GM19397 (cell line): ENCODE measurements around the gene THAP11.

ENCODE experiments used
- ATAC-seq: cut with Tn5 transposase; IDR thresholded peaks from one replicate; pipeline ENCODE4 v1.9.1; 2021; ENCODE audit warnings: mild to moderate bottlenecking, moderate library complexity; ENCODE audit not compliant: unreplicated experiment

The THAP11 gene

GRCh38 chr16:67881621-67882161 is 39.6 kb downstream of the THAP11 start:
- ATAC-seq, result no peak

DNA sequence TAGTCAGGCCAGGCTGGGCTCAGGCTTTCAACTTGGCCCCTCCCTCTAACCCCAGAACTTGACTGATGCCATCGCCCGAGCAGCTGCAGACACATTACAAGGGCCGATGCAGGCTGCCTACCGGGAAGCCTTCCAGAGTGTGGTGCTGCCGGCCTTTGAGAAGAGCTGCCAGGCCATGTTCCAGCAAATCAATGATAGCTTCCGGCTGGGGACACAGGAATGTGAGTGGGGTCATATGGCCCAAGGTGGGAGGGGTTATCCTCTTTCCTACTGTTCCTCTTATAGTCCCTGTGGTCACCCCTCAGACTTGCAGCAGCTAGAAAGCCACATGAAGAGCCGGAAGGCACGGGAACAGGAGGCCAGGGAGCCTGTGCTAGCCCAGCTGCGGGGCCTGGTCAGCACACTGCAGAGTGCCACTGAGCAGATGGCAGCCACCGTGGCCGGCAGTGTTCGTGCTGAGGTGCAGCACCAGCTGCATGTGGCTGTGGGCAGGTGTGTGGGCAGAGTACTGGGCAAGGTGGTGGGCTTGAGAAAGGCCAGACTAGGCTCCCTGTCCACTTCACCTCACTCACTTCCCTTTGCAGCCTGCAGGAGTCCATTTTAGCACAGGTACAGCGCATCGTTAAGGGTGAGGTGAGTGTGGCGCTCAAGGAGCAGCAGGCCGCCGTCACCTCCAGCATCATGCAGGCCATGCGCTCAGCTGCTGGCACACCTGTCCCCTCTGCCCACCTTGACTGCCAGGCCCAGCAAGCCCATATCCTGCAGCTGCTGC is 40.4 kb downstream of the THAP11 start:
- no peak for ATAC-seq

DNA sequence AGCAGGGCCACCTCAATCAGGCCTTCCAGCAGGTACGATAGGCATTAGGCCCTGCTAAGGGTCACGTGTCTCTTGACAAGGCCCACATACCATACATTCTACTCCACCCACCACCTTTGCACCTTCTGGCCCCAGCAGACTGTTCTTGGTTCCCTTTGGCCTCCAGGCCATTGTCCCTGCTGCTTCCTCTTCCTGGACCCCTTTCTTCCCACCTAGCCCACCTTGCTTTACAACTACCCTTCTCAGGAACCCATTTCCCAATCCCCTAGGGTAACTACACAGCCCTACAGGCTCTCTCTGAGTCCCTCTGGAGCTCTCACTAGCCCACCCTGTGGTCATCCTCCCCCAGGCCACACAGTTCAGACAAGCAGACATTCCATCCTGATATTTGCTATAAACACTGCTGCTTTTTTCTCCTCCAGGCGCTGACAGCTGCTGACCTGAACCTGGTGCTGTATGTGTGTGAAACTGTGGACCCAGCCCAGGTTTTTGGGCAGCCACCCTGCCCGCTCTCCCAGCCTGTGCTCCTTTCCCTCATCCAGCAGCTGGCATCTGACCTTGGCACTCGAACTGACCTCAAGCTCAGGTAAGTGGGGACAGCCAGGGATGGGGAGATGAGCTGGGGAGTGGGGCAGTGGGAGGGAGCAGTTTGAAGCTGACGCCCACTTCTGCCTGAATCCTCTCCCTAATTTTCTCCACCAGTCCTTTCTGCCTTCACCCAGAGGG is 41.2 kb downstream of the THAP11 start:
- ATAC-seq, result no peak

DNA sequence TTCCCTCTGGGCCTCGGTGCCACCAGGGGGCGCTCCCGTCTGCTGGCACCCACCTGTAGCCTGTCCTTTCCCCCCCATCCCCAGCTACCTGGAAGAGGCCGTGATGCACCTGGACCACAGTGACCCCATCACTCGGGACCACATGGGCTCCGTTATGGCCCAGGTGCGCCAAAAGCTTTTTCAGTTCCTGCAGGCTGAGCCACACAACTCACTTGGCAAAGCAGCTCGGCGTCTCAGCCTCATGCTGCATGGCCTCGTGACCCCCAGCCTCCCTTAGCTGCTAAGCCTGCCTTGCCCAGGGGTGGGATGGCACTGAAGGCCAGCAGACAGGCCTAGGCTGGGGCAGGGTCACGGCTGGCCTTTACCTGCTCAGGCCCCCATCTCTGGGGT is 41.7 kb downstream of the THAP11 start:
- no peak for ATAC-seq

GRCh38 chr16:67884684-67885083 is 42.6 kb downstream of the THAP11 start, which contains the start of gene NRN1L:
TSS of gene NRN1L (plus strand) at chr16:67884885. CDS start at chr16:67884904, 19 bp downstream.
- no peak for ATAC-seq

- no peak for ATAC-seq
Measured at GRCh38 chr16:67885545-67885944, 43.4 kb downstream of the THAP11 start.

- no peak for ATAC-seq
Measured at GRCh38 chr16:67885976-67886375, 43.9 kb downstream of the THAP11 start.

GRCh38 chr16:67886387-67886786 is 44.3 kb downstream of the THAP11 start:
- no peak for ATAC-seq

DNA sequence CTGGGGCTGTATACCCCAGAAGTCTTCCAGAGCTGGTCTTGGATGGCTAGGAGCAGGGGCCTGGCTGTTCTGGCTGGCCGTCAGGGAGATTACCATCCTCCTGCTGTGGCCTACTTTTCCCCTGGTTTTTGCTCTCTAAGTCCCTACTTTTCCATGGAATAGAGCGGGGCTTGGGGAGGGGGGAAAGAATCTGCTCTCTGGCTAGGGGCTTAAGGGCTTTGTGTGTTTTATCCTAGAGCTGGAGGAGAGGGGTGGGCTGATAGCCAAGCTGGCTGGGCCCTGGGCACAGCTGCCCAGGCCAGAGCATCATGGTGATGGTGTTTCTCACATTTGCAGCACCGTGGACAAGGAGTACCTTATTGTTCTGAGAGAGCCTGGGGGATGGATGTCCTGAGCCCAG is 46.2 kb downstream of the THAP11 start:
- no peak for ATAC-seq

- ATAC-seq, result no peak
Measured at GRCh38 chr16:67892375-67892774, 50.3 kb downstream of the THAP11 start.

- ATAC-seq, result peak; percentile 86
Measured at GRCh38 chr16:67892899-67893742, 51.0 kb downstream of the THAP11 start, which contains the start of gene PSKH1. TSS of gene PSKH1 (plus strand) at chr16:67893254. CDS start at chr16:67908750, 15,496 bp downstream.
